ENCODE data around the gene FILIP1.

The FILIP1 gene

DNA sequence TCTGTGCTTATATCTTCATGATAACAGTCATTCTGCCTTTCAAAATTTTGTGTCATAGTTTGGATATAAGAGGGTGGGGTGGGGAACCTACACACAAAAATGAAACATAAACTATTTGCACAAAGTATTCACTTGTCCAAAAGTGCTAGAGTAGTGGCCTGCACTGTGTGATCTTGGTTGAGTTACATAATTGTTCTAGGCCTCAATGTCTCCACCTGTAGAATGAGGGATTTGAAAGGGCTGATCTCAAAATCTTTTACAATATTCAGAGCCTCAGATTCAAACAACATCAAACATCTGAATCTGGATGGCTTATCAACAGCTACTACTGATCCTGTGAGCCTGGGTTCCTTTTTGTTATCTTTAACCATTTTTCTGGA is 144.7 kb downstream of the FILIP1 start:
- in situ Hi-C loops (cut with HindIII; ENCODE audit: low sequenced_read_pairs): no loop called here
- no peak overlapping the region for H3K4me3 ChIP-seq (ENCODE audit: low read depth, low read length)
- TF ChIP-seq, protein P1, sequence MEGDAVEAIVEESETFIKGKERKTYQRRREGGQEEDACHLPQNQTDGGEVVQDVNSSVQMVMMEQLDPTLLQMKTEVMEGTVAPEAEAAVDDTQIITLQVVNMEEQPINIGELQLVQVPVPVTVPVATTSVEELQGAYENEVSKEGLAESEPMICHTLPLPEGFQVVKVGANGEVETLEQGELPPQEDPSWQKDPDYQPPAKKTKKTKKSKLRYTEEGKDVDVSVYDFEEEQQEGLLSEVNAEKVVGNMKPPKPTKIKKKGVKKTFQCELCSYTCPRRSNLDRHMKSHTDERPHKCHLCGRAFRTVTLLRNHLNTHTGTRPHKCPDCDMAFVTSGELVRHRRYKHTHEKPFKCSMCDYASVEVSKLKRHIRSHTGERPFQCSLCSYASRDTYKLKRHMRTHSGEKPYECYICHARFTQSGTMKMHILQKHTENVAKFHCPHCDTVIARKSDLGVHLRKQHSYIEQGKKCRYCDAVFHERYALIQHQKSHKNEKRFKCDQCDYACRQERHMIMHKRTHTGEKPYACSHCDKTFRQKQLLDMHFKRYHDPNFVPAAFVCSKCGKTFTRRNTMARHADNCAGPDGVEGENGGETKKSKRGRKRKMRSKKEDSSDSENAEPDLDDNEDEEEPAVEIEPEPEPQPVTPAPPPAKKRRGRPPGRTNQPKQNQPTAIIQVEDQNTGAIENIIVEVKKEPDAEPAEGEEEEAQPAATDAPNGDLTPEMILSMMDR (IDR thresholded peaks at IDR 0.05; ENCODE audit: low read depth, low read length): no peak

DNA sequence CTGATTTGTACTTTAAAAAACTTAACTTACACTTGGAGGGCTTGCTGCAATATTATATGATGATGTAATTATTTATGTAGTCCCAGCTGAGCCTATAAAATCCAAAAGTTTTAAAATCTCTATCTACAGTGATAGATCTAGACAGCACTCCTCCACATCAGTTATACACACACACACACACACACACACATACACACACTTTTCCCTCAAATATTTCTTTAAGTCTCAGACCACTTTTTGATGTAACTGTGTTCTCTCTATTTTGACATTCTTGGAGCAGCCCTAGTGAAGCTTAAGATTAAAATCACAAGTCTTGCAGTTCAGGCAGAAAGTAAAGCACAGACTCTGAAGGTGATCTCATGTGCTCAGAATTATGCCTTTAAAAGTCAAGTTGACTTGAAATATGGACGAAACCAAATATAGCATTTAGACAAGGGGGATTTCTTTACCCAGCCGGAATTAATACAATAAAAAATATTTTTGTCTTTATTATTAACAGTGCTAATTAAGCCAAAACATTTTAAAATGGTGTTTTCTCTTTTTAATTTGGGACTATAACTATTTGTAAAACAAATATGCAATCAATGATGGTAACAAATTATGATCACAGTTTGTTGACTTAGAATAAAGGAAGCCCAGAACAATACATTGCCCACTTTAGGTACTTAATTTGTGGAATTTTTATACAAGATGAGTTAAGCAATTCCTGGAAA is 145.5 kb downstream of the FILIP1 start:
- DNase-seq (ENCODE audit: low read depth, low spot score): no peak
- H3K4me3 ChIP-seq (ENCODE audit: low read depth, low read length): no peak overlapping the region
- in situ Hi-C loops (cut with HindIII; ENCODE audit: low sequenced_read_pairs): no loop called here
- TF ChIP-seq, protein P1 (IDR thresholded peaks at IDR 0.05; ENCODE audit: low read depth, low read length): no peak

More for the DNA sequence above, 144.7 kb downstream of the FILIP1 start:
- DNase-seq (ENCODE audit: low read depth, low spot score): no peak

DNA sequence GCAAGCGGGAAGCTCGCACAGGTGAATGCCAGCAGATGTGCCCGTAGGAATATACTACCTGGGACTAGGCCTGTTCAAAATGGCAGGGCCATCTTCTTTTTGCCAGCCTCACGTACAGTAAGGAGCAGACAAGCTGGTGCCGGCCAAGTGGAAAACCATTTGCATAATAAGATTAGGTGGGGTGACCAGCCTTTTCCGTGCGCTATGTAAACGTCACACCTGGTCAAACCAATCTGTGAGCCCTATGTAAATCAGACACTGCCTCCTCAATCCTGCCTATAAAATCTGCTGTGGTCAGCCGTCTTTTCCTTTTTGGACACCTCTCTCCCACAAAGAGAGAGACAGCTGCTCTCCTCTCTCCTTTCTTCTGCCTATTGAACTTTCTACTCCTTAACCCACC is 148.2 kb downstream of the FILIP1 start:
- TF ChIP-seq, protein P1 (IDR thresholded peaks at IDR 0.05; ENCODE audit: low read depth, low read length): no peak
- in situ Hi-C loops (cut with HindIII; ENCODE audit: low sequenced_read_pairs): no loop called here
- no peak overlapping the region for H3K4me3 ChIP-seq (ENCODE audit: low read depth, low read length)
- DNase-seq (ENCODE audit: low read depth, low spot score): no peak

DNA sequence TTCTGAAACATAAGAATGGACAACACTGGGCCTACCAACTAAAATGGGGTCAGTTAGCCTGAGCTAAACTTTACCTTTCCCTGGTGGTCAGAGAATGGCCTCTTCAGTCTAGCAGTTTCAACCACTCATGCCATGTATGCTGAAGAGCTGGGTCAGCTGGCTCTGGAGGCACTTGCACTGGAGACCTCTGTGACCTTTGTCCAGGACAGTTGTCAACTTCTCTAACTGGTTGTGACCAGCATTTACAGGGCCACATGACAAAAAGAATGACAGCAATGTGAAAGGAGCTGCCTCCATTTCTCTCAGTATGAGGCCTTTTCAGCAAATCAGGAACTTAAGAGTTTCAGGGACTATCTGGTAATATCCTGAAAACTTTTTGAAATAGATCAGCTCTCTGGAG is 149.1 kb downstream of the FILIP1 start:
- TF ChIP-seq, protein P1 (IDR thresholded peaks at IDR 0.05; ENCODE audit: low read depth, low read length): no peak
- H3K4me3 ChIP-seq (ENCODE audit: low read depth, low read length): no peak overlapping the region
- in situ Hi-C loops (cut with HindIII; ENCODE audit: low sequenced_read_pairs): no loop called here
- no peak for DNase-seq (ENCODE audit: low read depth, low spot score)

DNA sequence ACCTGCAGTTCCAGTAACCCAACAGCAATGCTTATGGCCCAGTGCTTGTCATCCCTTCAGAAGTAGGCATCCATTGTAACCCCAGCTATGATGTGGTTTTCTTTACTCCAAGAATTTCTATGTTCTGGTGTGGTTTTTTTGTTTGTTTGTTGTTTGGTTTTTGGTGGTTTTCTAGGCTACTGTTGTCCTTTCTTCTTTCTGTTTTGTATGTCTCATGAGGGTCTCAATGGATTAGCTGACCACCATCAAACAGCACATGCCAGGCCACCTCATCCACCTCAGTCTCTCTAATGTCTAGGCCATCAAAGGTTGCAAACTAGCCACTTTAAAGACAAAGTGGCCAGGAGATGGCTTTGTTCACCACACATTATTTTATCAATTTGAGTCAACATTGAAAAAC is 149.6 kb downstream of the FILIP1 start:
- no peak for DNase-seq (ENCODE audit: low read depth, low spot score)
- in situ Hi-C loops (cut with HindIII; ENCODE audit: low sequenced_read_pairs): no loop called here
- TF ChIP-seq, protein P1 (IDR thresholded peaks at IDR 0.05; ENCODE audit: low read depth, low read length): no peak
- no peak overlapping the region for H3K4me3 ChIP-seq (ENCODE audit: low read depth, low read length)

DNA sequence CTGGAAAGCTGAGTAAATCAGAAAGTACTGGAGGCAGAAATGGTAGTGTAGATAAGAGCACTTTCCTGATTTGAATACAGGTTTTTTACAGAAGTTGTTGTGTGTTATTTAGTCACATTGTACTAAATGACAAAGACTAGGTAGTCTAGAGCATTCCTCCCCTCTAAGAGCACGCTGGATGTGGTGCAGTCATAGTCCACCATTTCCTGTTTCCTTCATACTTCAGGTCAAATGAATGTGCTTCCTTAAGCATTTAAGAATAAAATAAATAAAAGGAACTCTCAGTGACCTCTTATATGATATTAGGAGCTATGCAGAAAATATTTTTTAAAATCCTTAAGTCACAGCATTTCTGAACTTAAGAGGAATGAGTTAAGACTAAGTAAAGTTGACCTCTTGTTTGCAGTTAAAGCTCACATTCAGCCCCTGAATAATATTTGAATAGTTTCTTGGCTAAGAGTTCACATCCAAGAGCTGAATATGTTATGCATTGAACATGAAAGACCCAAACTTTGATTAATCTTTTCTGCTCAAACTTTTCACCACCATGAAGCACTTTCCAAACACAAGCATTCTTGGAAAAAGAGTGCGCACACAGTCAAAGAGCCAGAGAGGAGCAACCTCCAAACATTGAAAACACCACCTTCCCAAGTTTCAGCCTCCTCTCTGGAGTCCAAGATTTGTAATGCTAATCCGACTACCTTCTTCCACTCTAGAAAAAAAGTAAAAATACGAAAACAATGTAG is 155.6 kb downstream of the FILIP1 start:
- in situ Hi-C loops (cut with HindIII; ENCODE audit: low sequenced_read_pairs): no loop called here
- peak; percentile 19 for DNase-seq (ENCODE audit: low read depth, low spot score)
- TF ChIP-seq, protein P1 (IDR thresholded peaks at IDR 0.05; ENCODE audit: low read depth, low read length): no peak
- no peak overlapping the region for H3K4me3 ChIP-seq (ENCODE audit: low read depth, low read length)

Measured in astrocyte of the spinal cord (primary cell).